ENCODE measurements around the gene HOXB1. TPM values are rescaled to one million over a fixed set of nuclear protein-coding genes. Genes with fewer than 3 reads are reported as not detected.
A peak's percentile ranks its signal among the peaks of the same experiment; 100 is the strongest.

The HOXB1 gene
- total and polyA plus RNA-seq, 8 donors: 0.28 TPM; not detected in 7

DNA sequence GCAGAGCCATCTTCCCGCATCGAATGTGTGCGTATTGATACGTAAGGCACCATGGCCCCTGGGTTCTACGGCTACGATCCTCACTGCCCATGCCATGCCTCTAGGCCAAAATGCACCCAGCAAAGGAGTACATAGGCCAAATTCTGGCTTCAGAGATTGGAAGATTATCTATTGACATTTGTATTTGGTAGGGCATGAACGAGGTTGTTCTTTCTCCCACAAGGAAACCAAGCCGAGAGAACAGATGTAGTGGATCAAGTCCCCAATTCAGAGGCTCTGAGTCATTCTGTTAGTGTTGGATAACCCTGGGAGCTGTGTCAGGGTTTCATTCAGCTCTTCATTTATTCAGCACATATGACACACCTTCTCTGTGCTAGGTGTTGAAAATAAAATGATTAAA is 36.5 kb downstream of the HOXB1 start:
- H3K27me3 ChIP-seq: peaks cover 0 to 63% (median 13%) of the 10 kb centered on the region in 3 donors
- H3K4me3 ChIP-seq: no peak overlapping the region
- no peaks in the 10 kb centered on the region for H3K36me3 ChIP-seq
- DNase-seq: no peak
- H3K9me3 ChIP-seq: no peaks in the 10 kb centered on the region
- H3K27ac ChIP-seq: no peak overlapping the region
- WGBS, 5 donors: 78 to 83% (median 80%) methylated on average over 8 of the region's 8 CpGs
- TF ChIP-seq POLR2AphosphoS5 (IDR thresholded peaks at IDR 0.05): no peak
- no peak for TF ChIP-seq POLR2A (IDR thresholded peaks at IDR 0.05)
- no peak for TF ChIP-seq EP300 (IDR thresholded peaks at IDR 0.05)
- TF ChIP-seq, protein P1, sequence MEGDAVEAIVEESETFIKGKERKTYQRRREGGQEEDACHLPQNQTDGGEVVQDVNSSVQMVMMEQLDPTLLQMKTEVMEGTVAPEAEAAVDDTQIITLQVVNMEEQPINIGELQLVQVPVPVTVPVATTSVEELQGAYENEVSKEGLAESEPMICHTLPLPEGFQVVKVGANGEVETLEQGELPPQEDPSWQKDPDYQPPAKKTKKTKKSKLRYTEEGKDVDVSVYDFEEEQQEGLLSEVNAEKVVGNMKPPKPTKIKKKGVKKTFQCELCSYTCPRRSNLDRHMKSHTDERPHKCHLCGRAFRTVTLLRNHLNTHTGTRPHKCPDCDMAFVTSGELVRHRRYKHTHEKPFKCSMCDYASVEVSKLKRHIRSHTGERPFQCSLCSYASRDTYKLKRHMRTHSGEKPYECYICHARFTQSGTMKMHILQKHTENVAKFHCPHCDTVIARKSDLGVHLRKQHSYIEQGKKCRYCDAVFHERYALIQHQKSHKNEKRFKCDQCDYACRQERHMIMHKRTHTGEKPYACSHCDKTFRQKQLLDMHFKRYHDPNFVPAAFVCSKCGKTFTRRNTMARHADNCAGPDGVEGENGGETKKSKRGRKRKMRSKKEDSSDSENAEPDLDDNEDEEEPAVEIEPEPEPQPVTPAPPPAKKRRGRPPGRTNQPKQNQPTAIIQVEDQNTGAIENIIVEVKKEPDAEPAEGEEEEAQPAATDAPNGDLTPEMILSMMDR (IDR thresholded peaks at IDR 0.05): no peak
- peaks cover 5 to 46% (median 27%) of the 10 kb centered on the region in 4 donors for H3K4me1 ChIP-seq
- intact Hi-C loops (cut with DNase I; ENCODE audit: low total_unique reads): no loop called here

DNA sequence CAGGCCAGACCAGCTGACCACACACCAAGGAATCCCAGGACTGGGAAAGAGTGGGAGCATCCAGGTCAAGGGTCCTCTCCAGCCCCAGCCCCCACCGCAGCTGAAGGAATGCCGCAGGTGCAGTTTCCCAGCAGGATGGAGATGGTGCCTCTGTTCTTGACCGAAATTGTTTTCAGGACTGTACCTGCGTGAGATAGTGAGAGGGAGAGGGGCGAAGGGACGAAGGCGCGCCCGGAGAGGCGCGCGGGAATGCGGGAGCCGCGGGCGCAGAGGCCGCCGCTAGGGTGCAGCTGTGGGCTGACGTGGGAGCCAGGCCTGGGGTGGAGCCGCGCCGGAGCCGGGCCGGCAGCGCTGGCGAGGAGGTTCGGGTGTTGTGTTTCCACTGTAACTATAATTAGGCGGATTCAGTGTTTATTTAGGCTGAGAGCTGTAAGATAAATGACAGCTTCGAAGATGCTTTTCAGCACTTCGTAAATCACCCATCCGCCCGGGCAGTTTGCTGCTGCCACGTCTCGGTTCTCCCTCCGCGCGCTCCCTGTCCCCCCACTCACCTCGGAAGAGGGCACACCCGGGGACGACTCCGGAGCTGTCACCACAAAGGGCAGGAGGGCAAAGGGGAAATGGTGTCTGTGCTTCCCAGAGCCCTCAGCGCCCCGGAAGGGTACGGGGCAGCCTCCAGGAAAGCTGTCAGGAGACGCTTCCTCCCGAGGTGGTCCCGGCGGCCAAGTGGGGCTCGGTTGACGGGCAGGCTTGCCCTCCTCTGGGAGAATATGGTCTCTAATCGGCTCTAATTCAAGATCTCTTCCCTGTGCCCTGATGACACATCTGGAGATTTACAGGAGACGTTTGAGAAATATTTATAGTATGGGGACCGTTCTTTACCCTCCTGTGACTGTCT is 38.2 kb downstream of the HOXB1 start:
- Histone ChIP-seq H3K36me3 (no peaks in the 10 kb centered on the region), H3K4me1 (peaks cover 5 to 50% (median 28%) of the 10 kb centered on the region in 4 donors), H3K9me3 (no peaks in the 10 kb centered on the region), H3K27ac (peak overlapping the region in 3 of 5 donors; percentile 18 to 66 (median 52)), H3K27me3 (peaks cover 0 to 66% (median 13%) of the 10 kb centered on the region in 3 donors), H3K4me3 (peak overlapping the region; percentile 16 to 37 (median 24))
- WGBS, 5 donors: 7 to 14% (median 9%) methylated on average over 36 to 53 of the region's 53 CpGs
- intact Hi-C loops (cut with DNase I; ENCODE audit: low total_unique reads): no loop called here
- peak in 1 of 3 donors; percentile 27 for TF ChIP-seq POLR2AphosphoS5 (IDR thresholded peaks at IDR 0.05)
- no peak for TF ChIP-seq POLR2A (IDR thresholded peaks at IDR 0.05)
- no peak for TF ChIP-seq EP300 (IDR thresholded peaks at IDR 0.05)
- TF ChIP-seq, protein P1 (IDR thresholded peaks at IDR 0.05): peak in 5 of 7 experiments; percentile 46 to 82 (median 75)
- DNase-seq: peak; percentile 69 to 92

DNA sequence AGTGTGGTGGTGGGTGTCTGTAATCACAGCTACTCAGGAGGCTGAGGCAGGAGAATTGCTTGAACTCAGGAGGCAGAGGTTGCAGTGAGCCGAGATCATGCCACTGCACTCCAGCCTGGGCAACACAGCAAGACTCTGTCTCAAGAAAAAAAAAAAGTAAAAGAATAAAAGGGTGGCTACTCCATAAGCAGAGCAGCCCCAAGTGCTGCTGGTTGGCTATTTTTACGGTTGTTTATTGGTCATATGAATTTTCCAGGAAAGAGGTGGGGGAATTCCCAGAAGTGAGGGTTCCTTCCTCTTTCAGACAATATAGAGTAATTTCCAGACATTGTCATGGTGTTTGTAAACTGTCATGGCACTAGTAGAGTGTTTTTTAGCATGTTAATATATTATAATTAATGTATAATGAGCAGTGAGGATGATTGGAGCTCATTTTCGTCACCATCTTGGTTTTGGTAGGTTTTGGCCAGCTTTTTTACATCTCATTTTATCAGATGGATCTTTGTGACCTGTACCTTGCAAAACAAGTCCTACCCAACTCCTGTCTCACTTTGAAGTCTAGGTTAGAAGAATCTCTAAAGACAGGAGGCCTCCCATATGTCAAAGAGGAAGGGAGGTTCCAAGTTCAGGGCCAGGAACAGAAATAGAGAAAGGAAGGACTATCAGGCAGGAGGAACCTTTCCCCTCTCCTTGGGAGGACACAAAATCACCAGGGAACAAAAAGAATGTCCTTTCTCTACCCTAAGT is 39.1 kb downstream of the HOXB1 start:
- Histone ChIP-seq H3K9me3 (no peaks in the 10 kb centered on the region), H3K36me3 (no peaks in the 10 kb centered on the region), H3K4me1 (peaks cover 5 to 50% (median 28%) of the 10 kb centered on the region in 4 donors), H3K27me3 (peaks cover 0 to 64% (median 13%) of the 10 kb centered on the region in 3 donors), H3K4me3 (no peak overlapping the region), H3K27ac (no peak overlapping the region)
- peak in 1 of 2 donors; percentile 56 for DNase-seq
- TF ChIP-seq EP300 (IDR thresholded peaks at IDR 0.05) (no peak), POLR2A (IDR thresholded peaks at IDR 0.05) (no peak), POLR2AphosphoS5 (IDR thresholded peaks at IDR 0.05) (no peak)
- TF ChIP-seq, protein P1 (IDR thresholded peaks at IDR 0.05): no peak
- intact Hi-C loops (cut with DNase I; ENCODE audit: low total_unique reads): no loop called here
- 69 to 80% (median 73%) methylated on average over 3 of the region's 3 CpGs for WGBS, 5 donors

DNA sequence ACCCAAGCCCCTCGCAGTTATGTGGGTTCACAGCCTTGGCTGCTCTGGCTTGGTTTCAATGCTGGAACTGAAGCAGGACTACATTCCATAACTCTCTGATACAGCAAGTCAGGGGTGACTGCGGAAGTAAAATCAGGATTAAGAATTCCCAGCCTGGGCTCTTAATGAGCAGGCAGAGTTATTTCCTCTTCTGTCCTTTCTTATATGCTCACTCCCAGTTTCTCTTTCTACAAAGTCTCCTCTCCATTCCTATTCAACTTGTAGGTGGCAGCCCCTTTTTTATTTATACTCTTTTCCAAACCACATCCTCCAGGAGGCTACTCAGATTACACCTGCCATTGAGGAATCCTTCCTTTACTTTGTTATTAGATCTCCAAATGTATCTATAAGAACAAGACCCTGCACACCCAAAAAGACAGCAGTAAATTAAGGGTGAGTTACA is 40.3 kb downstream of the HOXB1 start:
- peaks cover 5 to 50% (median 28%) of the 10 kb centered on the region in 4 donors for H3K4me1 ChIP-seq
- TF ChIP-seq POLR2A (IDR thresholded peaks at IDR 0.05) (no peak), EP300 (IDR thresholded peaks at IDR 0.05) (no peak), POLR2AphosphoS5 (IDR thresholded peaks at IDR 0.05) (no peak)
- TF ChIP-seq, protein P1 (IDR thresholded peaks at IDR 0.05): no peak
- no peaks in the 10 kb centered on the region for H3K9me3 ChIP-seq
- WGBS, 5 donors: 54 to 65% (median 59%) methylated on average over 2 of the region's 2 CpGs
- H3K27me3 ChIP-seq: peaks cover 0 to 65% (median 13%) of the 10 kb centered on the region in 3 donors
- no peaks in the 10 kb centered on the region for H3K36me3 ChIP-seq
- peak in 1 of 2 donors; percentile 49 for DNase-seq
- H3K4me3 ChIP-seq: no peak overlapping the region
- intact Hi-C loops (cut with DNase I; ENCODE audit: low total_unique reads): no loop called here
- H3K27ac ChIP-seq: no peak overlapping the region
